ENCODE data around the gene SDK1. TPM values are rescaled to one million over a fixed set of nuclear protein-coding genes. Genes with fewer than 3 reads are reported as not detected.

SDK1 gene
- total and polyA plus RNA-seq, 2 donors (not counting 3 experiments of a cell fraction or from before 2014, with no cell fraction given) = 1.6 to 3.9 TPM

- POLR2A ChIA-PET = no interaction called here
- dilution Hi-C loops (cut with MboI; ENCODE audit: extremely low pct_ligation_motif_present, low sequenced_read_pairs) = no loop called here
- no peak for FAIRE-seq
Measured at GRCh38 chr7:4158441-4159153, 857.5 kb downstream of the SDK1 start.

GRCh38 chr7:4159154-4159501, 858.1 kb downstream of the SDK1 start:
- no peaks in the 10 kb centered on the region for H4K20me1 ChIP-seq (replicated peaks; ENCODE audit: control insufficient read depth, extremely low read depth, insufficient read depth, low read length)
- no peaks in the 10 kb centered on the region for H3K27me3 ChIP-seq (ENCODE audit: control insufficient read depth in 2 of 2, insufficient read depth in 2 of 2, low read length in 2 of 2)
- H3K9me1 ChIP-seq (replicated peaks; ENCODE audit: control insufficient read depth, extremely low read depth, insufficient read depth, low read length) = no peaks in the 10 kb centered on the region
- no TSS peak for BruUV-seq (replicated peaks)
- ChIA-PET POLR2A (no interaction called here), CTCF (no interaction called here)
- no peaks in the 10 kb centered on the region for H3K36me3 ChIP-seq (ENCODE audit: control insufficient read depth in 2 of 2, extremely low read depth in 1 of 2, insufficient read depth in 2 of 2, low read length in 2 of 2)
- no peak overlapping the region for H3K9ac ChIP-seq (replicated peaks; ENCODE audit: extremely low read depth, insufficient read depth, low read length)
- DNase-seq (ENCODE audit: low read depth, low spot score) (no peak), FAIRE-seq (no peak)
- H3K27ac ChIP-seq (ENCODE audit: insufficient read depth, low read depth, low read length) = no peak overlapping the region
- dilution Hi-C loops (cut with MboI; ENCODE audit: extremely low pct_ligation_motif_present, low sequenced_read_pairs) = no loop called here
- H3K79me2 ChIP-seq (ENCODE audit: control insufficient read depth, insufficient read depth, low read length) = no peaks in the 10 kb centered on the region
- H3K4me1 ChIP-seq (ENCODE audit: control insufficient read depth, extremely low read depth, insufficient read depth, low read length) = no peaks in the 10 kb centered on the region
- no peaks in the 10 kb centered on the region for H3K9me3 ChIP-seq (replicated peaks; ENCODE audit: control insufficient read depth, insufficient read depth, low read length)
- H2AFZ ChIP-seq (ENCODE audit: low read depth, low read length) = no peak overlapping the region
- no peak overlapping the region for H3K4me2 ChIP-seq (ENCODE audit: insufficient read depth, low read length)
- intact Hi-C loops (cut with micrococcal nuclease) = no loop called here
- TF ChIP-seq FOS (IDR thresholded peaks at IDR 0.05; ENCODE audit: borderline replicate concordance, insufficient read depth, low read length) (no peak), POLR2A (IDR thresholded peaks at IDR 0.05; ENCODE audit: low read depth, low read length) (no peak), MYC (IDR thresholded peaks at IDR 0.05; ENCODE audit: low read depth, low read length) (no peak), POLR2AphosphoS5 (IDR thresholded peaks at IDR 0.05; ENCODE audit: insufficient read depth, low read depth, low read length) (no peak), GATA2 (IDR thresholded peaks at IDR 0.05; ENCODE audit: insufficient read depth, insufficient read length, low read depth, low read length) (no peak), JUN (IDR thresholded peaks at IDR 0.05; ENCODE audit: borderline replicate concordance, insufficient read depth, insufficient read length, low read depth) (no peak), EZH2 (IDR thresholded peaks at IDR 0.05; ENCODE audit: borderline replicate concordance, low read depth, low read length, severe bottlenecking) (no peak)
- TF ChIP-seq, protein P1, sequence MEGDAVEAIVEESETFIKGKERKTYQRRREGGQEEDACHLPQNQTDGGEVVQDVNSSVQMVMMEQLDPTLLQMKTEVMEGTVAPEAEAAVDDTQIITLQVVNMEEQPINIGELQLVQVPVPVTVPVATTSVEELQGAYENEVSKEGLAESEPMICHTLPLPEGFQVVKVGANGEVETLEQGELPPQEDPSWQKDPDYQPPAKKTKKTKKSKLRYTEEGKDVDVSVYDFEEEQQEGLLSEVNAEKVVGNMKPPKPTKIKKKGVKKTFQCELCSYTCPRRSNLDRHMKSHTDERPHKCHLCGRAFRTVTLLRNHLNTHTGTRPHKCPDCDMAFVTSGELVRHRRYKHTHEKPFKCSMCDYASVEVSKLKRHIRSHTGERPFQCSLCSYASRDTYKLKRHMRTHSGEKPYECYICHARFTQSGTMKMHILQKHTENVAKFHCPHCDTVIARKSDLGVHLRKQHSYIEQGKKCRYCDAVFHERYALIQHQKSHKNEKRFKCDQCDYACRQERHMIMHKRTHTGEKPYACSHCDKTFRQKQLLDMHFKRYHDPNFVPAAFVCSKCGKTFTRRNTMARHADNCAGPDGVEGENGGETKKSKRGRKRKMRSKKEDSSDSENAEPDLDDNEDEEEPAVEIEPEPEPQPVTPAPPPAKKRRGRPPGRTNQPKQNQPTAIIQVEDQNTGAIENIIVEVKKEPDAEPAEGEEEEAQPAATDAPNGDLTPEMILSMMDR (IDR thresholded peaks at IDR 0.05; ENCODE audit: extremely low read depth in 1 of 2, insufficient read depth in 1 of 2, low read depth in 1 of 2, low read length in 2 of 2) = no peak
- TF ChIP-seq, protein P2, sequence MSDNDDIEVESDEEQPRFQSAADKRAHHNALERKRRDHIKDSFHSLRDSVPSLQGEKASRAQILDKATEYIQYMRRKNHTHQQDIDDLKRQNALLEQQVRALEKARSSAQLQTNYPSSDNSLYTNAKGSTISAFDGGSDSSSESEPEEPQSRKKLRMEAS (IDR thresholded peaks at IDR 0.05; ENCODE audit: insufficient read depth, insufficient read length) = no peak
- H3K4me3 ChIP-seq (replicated peaks in 1 of 3; ENCODE audit: insufficient read depth in 1 of 3, low read depth in 1 of 3, low read length in 3 of 3) = no peak overlapping the region

More at GRCh38 chr7:4158441-4159153, 857.5 kb downstream of the SDK1 start:
- H3K79me2 ChIP-seq (ENCODE audit: control insufficient read depth, insufficient read depth, low read length) = no peaks in the 10 kb centered on the region
- no peak overlapping the region for H2AFZ ChIP-seq (ENCODE audit: low read depth, low read length)
- H3K9me3 ChIP-seq (replicated peaks; ENCODE audit: control insufficient read depth, insufficient read depth, low read length) = no peaks in the 10 kb centered on the region
- TF ChIP-seq JUN (IDR thresholded peaks at IDR 0.05; ENCODE audit: borderline replicate concordance, insufficient read depth, insufficient read length, low read depth) (no peak), POLR2AphosphoS5 (IDR thresholded peaks at IDR 0.05; ENCODE audit: insufficient read depth, low read depth, low read length) (no peak)
- no peaks in the 10 kb centered on the region for H3K36me3 ChIP-seq (ENCODE audit: control insufficient read depth in 2 of 2, extremely low read depth in 1 of 2, insufficient read depth in 2 of 2, low read length in 2 of 2)
- DNase-seq (ENCODE audit: low read depth, low spot score) = no peak
- H3K4me1 ChIP-seq (ENCODE audit: control insufficient read depth, extremely low read depth, insufficient read depth, low read length) = no peaks in the 10 kb centered on the region
- H3K9ac ChIP-seq (replicated peaks; ENCODE audit: extremely low read depth, insufficient read depth, low read length) = no peak overlapping the region
- no peaks in the 10 kb centered on the region for H3K9me1 ChIP-seq (replicated peaks; ENCODE audit: control insufficient read depth, extremely low read depth, insufficient read depth, low read length)
- H3K4me3 ChIP-seq (replicated peaks in 1 of 3; ENCODE audit: insufficient read depth in 1 of 3, low read depth in 1 of 3, low read length in 3 of 3) = no peak overlapping the region
- no peak overlapping the region for H3K4me2 ChIP-seq (ENCODE audit: insufficient read depth, low read length)
- CTCF ChIA-PET = no interaction called here
- no TSS peak for BruUV-seq (replicated peaks)
- H3K27me3 ChIP-seq (ENCODE audit: control insufficient read depth in 2 of 2, insufficient read depth in 2 of 2, low read length in 2 of 2) = no peaks in the 10 kb centered on the region
- H4K20me1 ChIP-seq (replicated peaks; ENCODE audit: control insufficient read depth, extremely low read depth, insufficient read depth, low read length) = no peaks in the 10 kb centered on the region
- intact Hi-C loops (cut with micrococcal nuclease) = no loop called here
- no peak overlapping the region for H3K27ac ChIP-seq (ENCODE audit: insufficient read depth, low read depth, low read length)

Data from endothelial cell of umbilical vein (primary cell).